DND-41 (cell line): ENCODE measurements around the gene FOXP1.

Source experiments
- ATAC-seq: fragments of 200-7000 bp; cut with Tn5 transposase; 3 replicates; pipeline ENCODE4 v1.9.1; 2021; ENCODE audit warnings: low read depth; ENCODE audit not compliant: insufficient read depth
- DNase-seq: peaks from one replicate; pipeline ENCODE4 v3.0.0-alpha.2; 2020
- H2AFZ ChIP-seq: 2 replicates; pipeline ENCODE4 v1.6.0; 2012; ENCODE audit warnings: low read depth, low read length
- H3K27ac ChIP-seq: 2 replicates; pipeline ENCODE4 v1.5.1; 2012; ENCODE audit warnings: low read length, inconsistent platforms
- H3K27me3 ChIP-seq: fragments of 200-600 bp; sonication (generic); 2 replicates; pipeline ENCODE4 v1.6.0; 2012; ENCODE audit warnings: low read length, mild to moderate bottlenecking, inconsistent platforms; ENCODE audit not compliant: insufficient read depth, poor library complexity
- H3K36me3 ChIP-seq: 2 replicates; pipeline ENCODE4 v1.5.1; 2012; ENCODE audit warnings: low read length, inconsistent platforms; ENCODE audit not compliant: insufficient read depth
- H3K4me1 ChIP-seq: 2 replicates; pipeline ENCODE4 v1.5.1; 2012; ENCODE audit warnings: mild to moderate bottlenecking, low read length; ENCODE audit not compliant: insufficient read depth
- H3K4me2 ChIP-seq: 2 replicates; pipeline ENCODE4 v1.6.0; 2012; ENCODE audit warnings: mild to moderate bottlenecking, moderate library complexity, low read length, inconsistent platforms; ENCODE audit not compliant: insufficient read depth
- H3K4me3 ChIP-seq, 2 experiments: fragments of 200-600 bp in 1 of 2; shearing (Covaris generic) in 1 of 2; 2 replicates each; pipeline ENCODE4 v1.5.1; 2012 to 2016; ENCODE audit warnings: inconsistent platforms in 2 of 2, low read length in 2 of 2, mild to moderate bottlenecking in 2 of 2, low read depth in 1 of 2, moderate library complexity in 1 of 2
- H3K79me2 ChIP-seq: 2 replicates; pipeline ENCODE4 v1.6.0; 2012; ENCODE audit warnings: low read length, inconsistent platforms; ENCODE audit not compliant: insufficient read depth
- H3K9ac ChIP-seq: 2 replicates; pipeline ENCODE4 v1.6.0; 2012; ENCODE audit warnings: low read depth, mild to moderate bottlenecking, inconsistent platforms, low read length, moderate library complexity
- H3K9me3 ChIP-seq: 2 replicates; pipeline ENCODE4 v1.5.1; 2012; ENCODE audit warnings: low read length, moderate library complexity, mild to moderate bottlenecking, inconsistent platforms; ENCODE audit not compliant: insufficient read depth, severe bottlenecking
- H4K20me1 ChIP-seq: 2 replicates; pipeline ENCODE4 v1.6.0; 2012; ENCODE audit warnings: low read length; ENCODE audit not compliant: insufficient read depth
- CTCF ChIP-seq: IDR thresholded peaks from 2 replicates; pipeline ENCODE4 v1.5.1; 2012; ENCODE audit warnings: borderline replicate concordance, low read length, moderate library complexity, mild to moderate bottlenecking; ENCODE audit not compliant: poor library complexity, severe bottlenecking; ENCODE audit errors: extremely low read depth
- EZH2 ChIP-seq: IDR thresholded peaks from 3 replicates; pipeline ENCODE4 v1.6.1; 2012; ENCODE audit warnings: borderline replicate concordance, low read depth, mild to moderate bottlenecking, moderate library complexity, low read length, inconsistent platforms; ENCODE audit not compliant: severe bottlenecking

Gene FOXP1

GRCh38 chr3:71402911-71403310, 180.6 kb downstream of the FOXP1 start:
- no peak for ATAC-seq
- DNase-seq = no peak
- Histone ChIP-seq H3K27ac (no peak overlapping the region), H3K4me1 (no peaks in the 10 kb centered on the region), H3K9ac (no peak overlapping the region), H3K27me3 (no peaks in the 10 kb centered on the region), H3K9me3 (no peaks in the 10 kb centered on the region), H4K20me1 (peaks cover 8% of the 10 kb centered on the region; the same call in 1 of the 2 replicates), H3K4me3 (no peak overlapping the region), H3K36me3 (no peaks in the 10 kb centered on the region), H3K4me2 (no peak overlapping the region), H3K79me2 (peaks cover 16% of the 10 kb centered on the region), H2AFZ (no peak overlapping the region)
- no peak for TF ChIP-seq CTCF
- TF ChIP-seq EZH2 = no peak

GRCh38 chr3:71402280-71402679, 181.2 kb downstream of the FOXP1 start:
- Histone ChIP-seq H3K4me3 (no peak overlapping the region), H4K20me1 (peaks cover 12% of the 10 kb centered on the region; the same call in 1 of the 2 replicates), H3K36me3 (no peaks in the 10 kb centered on the region), H3K27me3 (no peaks in the 10 kb centered on the region), H3K9ac (no peak overlapping the region), H3K9me3 (no peaks in the 10 kb centered on the region), H3K79me2 (peaks cover 16% of the 10 kb centered on the region), H3K4me1 (no peaks in the 10 kb centered on the region), H3K27ac (no peak overlapping the region), H2AFZ (no peak overlapping the region), H3K4me2 (no peak overlapping the region)
- TF ChIP-seq CTCF (no peak), EZH2 (no peak)
- ATAC-seq = no peak
- DNase-seq = no peak

- no peak overlapping the region for H2AFZ ChIP-seq
- H3K4me1 ChIP-seq = no peaks in the 10 kb centered on the region
- no peaks in the 10 kb centered on the region for H3K9me3 ChIP-seq
- H3K27ac ChIP-seq = no peak overlapping the region
- H3K9ac ChIP-seq = no peak overlapping the region
- no peak overlapping the region for H3K4me3 ChIP-seq
- peaks cover 16% of the 10 kb centered on the region for H3K79me2 ChIP-seq
- TF ChIP-seq EZH2 (no peak), CTCF (no peak)
- no peak for DNase-seq
- ATAC-seq = no peak
- no peaks in the 10 kb centered on the region for H3K27me3 ChIP-seq
- peaks cover 12% of the 10 kb centered on the region; the same call in 1 of the 2 replicates for H4K20me1 ChIP-seq
- no peak overlapping the region for H3K4me2 ChIP-seq
- H3K36me3 ChIP-seq = no peaks in the 10 kb centered on the region
Observed at GRCh38 chr3:71401695-71402231, 181.8 kb downstream of the FOXP1 start.

- no peaks in the 10 kb centered on the region; the same call in 1 of the 2 replicates for H3K4me1 ChIP-seq
- no peak for DNase-seq
- H3K9ac ChIP-seq = no peak overlapping the region
- no peak overlapping the region for H3K4me3 ChIP-seq
- TF ChIP-seq CTCF = no peak
- H3K79me2 ChIP-seq = peaks cover 22% of the 10 kb centered on the region
- no peak overlapping the region for H2AFZ ChIP-seq
- no peak overlapping the region for H3K4me2 ChIP-seq
- H3K27ac ChIP-seq = no peak overlapping the region
- peaks cover 18% of the 10 kb centered on the region; the same call in 1 of the 2 replicates for H4K20me1 ChIP-seq
- no peaks in the 10 kb centered on the region for H3K9me3 ChIP-seq
- ATAC-seq = no peak
- no peaks in the 10 kb centered on the region for H3K36me3 ChIP-seq
- no peaks in the 10 kb centered on the region for H3K27me3 ChIP-seq
Observed at GRCh38 chr3:71400986-71401451, 182.5 kb downstream of the FOXP1 start.
